PC-9 (cell line): ENCODE measurements around the gene SAMD7. TPM values are rescaled to one million over a fixed set of nuclear protein-coding genes. Genes with fewer than 3 reads are reported as not detected.

Experiments used
- BruUV-seq: library from RNA; stranded (reverse); fragments of 400-500 nt; replicated peaks from 2 replicates; lab custom pipeline; 2021; lab: Mats Ljungman, UMichigan
- CTCF ChIA-PET: fragments of 300-600 bp; sonication (Branson Sonifier 250); formaldehyde crosslinking; loops from one replicate; lab custom pipeline; 2022; ENCODE audit warnings: antibody characterized with exemption; lab: Charles Lee
- POLR2A ChIA-PET: fragments of 300-600 bp; sonication (Branson Sonifier 250); formaldehyde crosslinking; loops from one replicate; lab custom pipeline; 2022; ENCODE audit warnings: antibody characterized with exemption; ENCODE audit not compliant: unreplicated experiment; lab: Charles Lee
- DNase-seq, 2 experiments: peaks; one replicate each; pipeline versions ENCODE4 v3.0.0 to v3.0.0-alpha.2; 2015 to 2022; ENCODE audit warnings: mixed read lengths in 1 of 2
- H2AFZ ChIP-seq: fragments of 200-600 bp; sonication (generic); 2 replicates; pipeline ENCODE4 v1.8.1; 2017; ENCODE audit warnings: antibody characterized with exemption
- H3F3A ChIP-seq: fragments of 200-600 bp; sonication (generic); 2 replicates; pipeline ENCODE4 v1.8.1; 2017; ENCODE audit warnings: antibody characterized with exemption, mild to moderate bottlenecking, low read depth; ENCODE audit not compliant: insufficient read depth
- H3K27ac ChIP-seq: fragments of 200-600 bp; sonication (generic); 2 replicates; pipeline ENCODE4 v1.6.1; 2016; ENCODE audit warnings: mixed run types
- H3K27me3 ChIP-seq: fragments of 200-600 bp; sonication (generic); 2 replicates; pipeline ENCODE4 v1.6.1; 2016; ENCODE audit warnings: low read depth, mixed run types; ENCODE audit not compliant: insufficient read depth
- H3K36me3 ChIP-seq: fragments of 200-600 bp; sonication (generic); 2 replicates; pipeline ENCODE4 v1.6.1; 2016; ENCODE audit warnings: low read depth, mixed run types
- H3K4me1 ChIP-seq: fragments of 200-600 bp; sonication (generic); replicated peaks from 2 replicates; pipeline ENCODE4 v1.6.1; 2016; ENCODE audit warnings: mixed run types; ENCODE audit not compliant: insufficient read depth
- H3K4me2 ChIP-seq: fragments of 200-600 bp; sonication (generic); 2 replicates; pipeline ENCODE4 v1.6.1; 2017; ENCODE audit warnings: mixed run types
- H3K4me3 ChIP-seq: fragments of 200-600 bp; sonication (generic); 2 replicates; pipeline ENCODE4 v1.6.1; 2016; ENCODE audit warnings: mixed run types
- H3K79me2 ChIP-seq: fragments of 200-600 bp; sonication (generic); 2 replicates; pipeline ENCODE4 v1.6.1; 2017; ENCODE audit warnings: low read depth, mixed run types
- H3K9me2 ChIP-seq: fragments of 200-600 bp; sonication (generic); 2 replicates; pipeline ENCODE4 v1.8.1; 2017; ENCODE audit warnings: mild to moderate bottlenecking; ENCODE audit not compliant: insufficient read depth
- H3K9me3 ChIP-seq: fragments of 200-600 bp; sonication (generic); 2 replicates; pipeline ENCODE4 v1.8.1; 2016; ENCODE audit warnings: low read depth; ENCODE audit not compliant: insufficient read depth
- H4K20me1 ChIP-seq: fragments of 200-600 bp; sonication (generic); 2 replicates; pipeline ENCODE4 v1.8.1; 2017; ENCODE audit not compliant: insufficient read depth
- CTCF ChIP-seq: fragments of 200-600 bp; sonication (generic); conservative IDR thresholded peaks from 2 replicates; pipeline ENCODE4 v1.6.1; 2017; ENCODE audit warnings: mixed run types, antibody characterized with exemption, mild to moderate bottlenecking, moderate library complexity
- EZH2 ChIP-seq: fragments of 200-600 bp; sonication (generic); IDR thresholded peaks from 2 replicates; pipeline ENCODE4 v1.8.0; 2017; ENCODE audit warnings: antibody characterized with exemption, low read depth
- intact Hi-C: fragments of 100-400 bp; cut with micrococcal nuclease; formaldehyde crosslinking; loops from one replicate; pipeline ENCODE4 v1.10.0; 2022; ENCODE audit not compliant: unreplicated experiment
- total RNA-seq: library from RNA; stranded (reverse); gene quantifications from 2 replicates; pipeline ENCODE4 v1.2.3, GENCODE V29; 2021

SAMD7 gene
- total RNA-seq, 1 experiment from 2014 or later, result not detected

- ChIA-PET CTCF (no interaction called here), POLR2A (no interaction called here)
- H3K27me3 ChIP-seq, result peaks cover 6% of the 10 kb centered on the region; the same call in 1 of the 2 replicates
- TF ChIP-seq CTCF (no peak), EZH2 (no peak)
- no peaks in the 10 kb centered on the region for H3K9me2 ChIP-seq
- no peaks in the 10 kb centered on the region for H3K79me2 ChIP-seq
- H3K9me3 ChIP-seq, result no peaks in the 10 kb centered on the region
- H3K4me2 ChIP-seq, result no peak overlapping the region
- DNase-seq, result no peak
- no peaks in the 10 kb centered on the region for H3F3A ChIP-seq
- intact Hi-C loops, result no loop called here
- H2AFZ ChIP-seq, result no peak overlapping the region
- H3K4me1 ChIP-seq, result no peaks in the 10 kb centered on the region
- no TSS peak for BruUV-seq
- no peaks in the 10 kb centered on the region for H4K20me1 ChIP-seq
- H3K4me3 ChIP-seq, result no peak overlapping the region
- H3K27ac ChIP-seq, result no peak overlapping the region
- no peaks in the 10 kb centered on the region for H3K36me3 ChIP-seq
These were observed 20.6 kb downstream of the SAMD7 start for GRCh38 chr3:169931747-169932520.

DNA sequence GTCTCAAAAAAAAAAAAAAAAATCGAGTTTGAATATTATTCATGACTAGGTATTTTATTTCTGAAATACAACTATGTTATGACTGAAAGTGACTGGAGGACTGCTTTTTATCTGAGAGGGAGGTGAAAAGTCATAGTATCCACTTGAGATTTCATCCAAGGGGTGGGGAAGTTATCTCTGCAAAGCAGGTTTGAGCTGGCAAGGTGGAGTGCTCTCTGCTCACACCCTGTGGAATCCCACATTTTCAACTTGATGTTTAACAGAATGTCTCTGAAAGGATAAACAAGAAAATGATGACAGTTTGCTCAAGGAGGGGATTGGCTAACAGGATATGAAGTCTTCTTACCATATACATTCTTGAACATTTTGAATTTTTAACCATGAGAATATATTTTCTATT is 27.9 kb downstream of the SAMD7 start:
- ChIA-PET POLR2A (no interaction called here), CTCF (no interaction called here)
- BruUV-seq, result no TSS peak

DNA sequence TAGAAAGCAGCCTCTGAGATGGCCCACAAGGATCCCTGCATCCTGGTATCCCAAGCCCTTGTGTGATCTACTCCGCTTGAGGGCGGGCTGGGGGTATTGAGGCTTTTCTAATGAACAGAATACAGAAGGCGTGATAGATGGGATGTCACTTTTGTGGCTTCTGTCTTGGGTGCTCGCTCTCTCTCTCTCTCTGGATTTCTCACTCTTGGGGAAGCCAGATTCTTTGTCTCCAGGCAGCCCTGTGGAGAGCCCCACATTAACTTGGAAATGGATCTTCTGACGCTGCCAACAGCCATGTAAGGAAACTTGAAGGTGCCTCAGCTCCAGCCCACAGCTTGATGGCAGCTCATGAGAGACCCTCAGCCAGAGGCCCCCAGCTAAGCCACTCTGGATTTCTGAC is 28.4 kb downstream of the SAMD7 start:
- no peaks in the 10 kb centered on the region for H4K20me1 ChIP-seq
- peaks cover 5% of the 10 kb centered on the region; the same call in 1 of the 2 replicates for H3K27me3 ChIP-seq
- no peak overlapping the region for H3K4me3 ChIP-seq
- no peaks in the 10 kb centered on the region for H3K9me3 ChIP-seq
- no peak for DNase-seq
- no TSS peak for BruUV-seq
- no peaks in the 10 kb centered on the region for H3K4me1 ChIP-seq
- no peak overlapping the region for H3K4me2 ChIP-seq
- POLR2A ChIA-PET, result no interaction called here
- no peak overlapping the region for H3K27ac ChIP-seq
- H2AFZ ChIP-seq, result no peak overlapping the region
- intact Hi-C loops, result no loop called here
- CTCF ChIA-PET, result no interaction called here
- no peaks in the 10 kb centered on the region for H3K36me3 ChIP-seq
- TF ChIP-seq CTCF (no peak), EZH2 (no peak)
- no peaks in the 10 kb centered on the region for H3F3A ChIP-seq
- no peaks in the 10 kb centered on the region for H3K9me2 ChIP-seq
- no peaks in the 10 kb centered on the region for H3K79me2 ChIP-seq

More for the DNA sequence above, 27.9 kb downstream of the SAMD7 start:
- no peaks in the 10 kb centered on the region for H3K36me3 ChIP-seq
- no peak for DNase-seq
- H4K20me1 ChIP-seq, result no peaks in the 10 kb centered on the region
- no peaks in the 10 kb centered on the region for H3K9me3 ChIP-seq
- H3K27me3 ChIP-seq, result peaks cover 6% of the 10 kb centered on the region; the same call in 1 of the 2 replicates
- H3K27ac ChIP-seq, result no peak overlapping the region
- no peaks in the 10 kb centered on the region for H3K4me1 ChIP-seq
- intact Hi-C loops, result no loop called here
- H3K4me3 ChIP-seq, result no peak overlapping the region
- H3K79me2 ChIP-seq, result no peaks in the 10 kb centered on the region
- TF ChIP-seq EZH2, result no peak
- no peak for TF ChIP-seq CTCF
- H3F3A ChIP-seq, result no peaks in the 10 kb centered on the region
- no peaks in the 10 kb centered on the region for H3K9me2 ChIP-seq
- H3K4me2 ChIP-seq, result no peak overlapping the region
- H2AFZ ChIP-seq, result no peak overlapping the region; the same call in 1 of the 2 replicates
